Measurements from ENCODE around the gene TMEFF2.

The TMEFF2 gene

GRCh38 chr2:192151853-192152252 is 42.9 kb downstream of the TMEFF2 start:
- Histone ChIP-seq H3K4me1 (ENCODE audit: insufficient read depth, low read length, poor library complexity, severe bottlenecking) (peaks cover 4% of the 10 kb centered on the region), H2AFZ (ENCODE audit: low read length) (no peak overlapping the region), H3K4me3 (ENCODE audit: low read length, poor library complexity, severe bottlenecking) (no peak overlapping the region), H3K4me2 (ENCODE audit: low read depth, low read length, poor library complexity, severe bottlenecking) (no peak overlapping the region), H3K9me2 (replicated peaks; ENCODE audit: low read depth, low read length) (no peaks in the 10 kb centered on the region), H3K9me3 (ENCODE audit: insufficient read depth, low read depth, low read length) (no peaks in the 10 kb centered on the region), H3K36me3 (ENCODE audit: insufficient read depth, low read length) (no peaks in the 10 kb centered on the region), H4K20me1 (ENCODE audit: insufficient read depth, low read length, poor library complexity, severe bottlenecking) (no peaks in the 10 kb centered on the region), H3F3A (ENCODE audit: low read depth) (no peaks in the 10 kb centered on the region), H3K9ac (ENCODE audit: low read depth, low read length, poor library complexity, severe bottlenecking) (no peak overlapping the region), H3K27me3 (ENCODE audit: insufficient read depth, low read length, poor library complexity, severe bottlenecking) (no peaks in the 10 kb centered on the region), H3K79me2 (ENCODE audit: insufficient read depth, low read length) (no peaks in the 10 kb centered on the region)
- TF ChIP-seq CTCF (conservative IDR thresholded peaks at IDR 0.05; ENCODE audit: low read length), result no peak
- no peak for TF ChIP-seq EZH2phosphoT487 (IDR thresholded peaks at IDR 0.05; ENCODE audit: borderline replicate concordance)

GRCh38 chr2:192150166-192150565 is 44.6 kb downstream of the TMEFF2 start:
- Histone ChIP-seq H2AFZ (ENCODE audit: low read length) (no peak overlapping the region), H3K79me2 (ENCODE audit: insufficient read depth, low read length) (no peaks in the 10 kb centered on the region), H3K36me3 (ENCODE audit: insufficient read depth, low read length) (no peaks in the 10 kb centered on the region), H3F3A (ENCODE audit: low read depth) (no peaks in the 10 kb centered on the region), H3K9ac (ENCODE audit: low read depth, low read length, poor library complexity, severe bottlenecking) (no peak overlapping the region), H3K27me3 (ENCODE audit: insufficient read depth, low read length, poor library complexity, severe bottlenecking) (no peaks in the 10 kb centered on the region), H3K9me3 (ENCODE audit: insufficient read depth, low read depth, low read length) (no peaks in the 10 kb centered on the region), H4K20me1 (ENCODE audit: insufficient read depth, low read length, poor library complexity, severe bottlenecking) (no peaks in the 10 kb centered on the region), H3K4me2 (ENCODE audit: low read depth, low read length, poor library complexity, severe bottlenecking) (no peak overlapping the region), H3K4me1 (ENCODE audit: insufficient read depth, low read length, poor library complexity, severe bottlenecking) (peaks cover 4% of the 10 kb centered on the region), H3K9me2 (replicated peaks; ENCODE audit: low read depth, low read length) (no peaks in the 10 kb centered on the region), H3K4me3 (ENCODE audit: low read length, poor library complexity, severe bottlenecking) (no peak overlapping the region)
- TF ChIP-seq EZH2phosphoT487 (IDR thresholded peaks at IDR 0.05; ENCODE audit: borderline replicate concordance) (no peak), CTCF (conservative IDR thresholded peaks at IDR 0.05; ENCODE audit: low read length) (no peak)

- Histone ChIP-seq H2AFZ (ENCODE audit: low read length) (no peak overlapping the region), H3K9me2 (replicated peaks; ENCODE audit: low read depth, low read length) (no peaks in the 10 kb centered on the region), H3K9ac (ENCODE audit: low read depth, low read length, poor library complexity, severe bottlenecking) (no peak overlapping the region), H3K36me3 (ENCODE audit: insufficient read depth, low read length) (no peaks in the 10 kb centered on the region), H3K4me1 (ENCODE audit: insufficient read depth, low read length, poor library complexity, severe bottlenecking) (peaks cover 4% of the 10 kb centered on the region), H4K20me1 (ENCODE audit: insufficient read depth, low read length, poor library complexity, severe bottlenecking) (no peaks in the 10 kb centered on the region), H3F3A (ENCODE audit: low read depth) (no peaks in the 10 kb centered on the region), H3K9me3 (ENCODE audit: insufficient read depth, low read depth, low read length) (no peaks in the 10 kb centered on the region), H3K4me3 (ENCODE audit: low read length, poor library complexity, severe bottlenecking) (no peak overlapping the region), H3K79me2 (ENCODE audit: insufficient read depth, low read length) (no peaks in the 10 kb centered on the region), H3K4me2 (ENCODE audit: low read depth, low read length, poor library complexity, severe bottlenecking) (no peak overlapping the region), H3K27me3 (ENCODE audit: insufficient read depth, low read length, poor library complexity, severe bottlenecking) (no peaks in the 10 kb centered on the region)
- no peak for TF ChIP-seq CTCF (conservative IDR thresholded peaks at IDR 0.05; ENCODE audit: low read length)
- TF ChIP-seq EZH2phosphoT487 (IDR thresholded peaks at IDR 0.05; ENCODE audit: borderline replicate concordance), result no peak
These were observed 46.0 kb downstream of the TMEFF2 start for GRCh38 chr2:192148620-192149321.

Data from Loucy (cell line).